GM18867 (cell line): ENCODE measurements around the gene ASTN2.

Experiments
- ATAC-seq: cut with Tn5 transposase; IDR thresholded peaks from one replicate; pipeline ENCODE4 v1.9.1; 2021; ENCODE audit warnings: mild to moderate bottlenecking, moderate library complexity; ENCODE audit not compliant: unreplicated experiment

ASTN2 gene

DNA sequence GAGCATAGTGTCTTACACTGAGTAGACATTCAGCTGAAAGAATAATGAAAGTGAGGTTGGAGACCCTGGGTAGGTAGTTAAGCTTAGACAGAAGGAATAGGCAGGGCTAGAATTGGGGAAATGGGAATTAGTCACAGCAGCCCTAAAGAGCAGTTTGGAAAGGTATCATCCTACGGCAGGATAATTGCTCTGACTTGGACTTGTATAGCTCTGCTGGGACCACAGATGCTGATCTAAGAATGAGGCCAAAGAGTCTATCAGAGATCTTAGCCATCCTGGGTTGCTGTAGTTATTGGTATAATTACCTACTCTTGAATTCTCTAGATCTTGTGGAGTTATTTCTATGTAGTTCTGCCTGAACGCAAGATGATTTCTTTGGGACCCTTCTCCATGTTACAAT, 288.0 kb downstream of the ASTN2 start:
- ATAC-seq: no peak

GRCh38 chr9:117125531-117125930, 289.3 kb downstream of the ASTN2 start:
- no peak for ATAC-seq

DNA sequence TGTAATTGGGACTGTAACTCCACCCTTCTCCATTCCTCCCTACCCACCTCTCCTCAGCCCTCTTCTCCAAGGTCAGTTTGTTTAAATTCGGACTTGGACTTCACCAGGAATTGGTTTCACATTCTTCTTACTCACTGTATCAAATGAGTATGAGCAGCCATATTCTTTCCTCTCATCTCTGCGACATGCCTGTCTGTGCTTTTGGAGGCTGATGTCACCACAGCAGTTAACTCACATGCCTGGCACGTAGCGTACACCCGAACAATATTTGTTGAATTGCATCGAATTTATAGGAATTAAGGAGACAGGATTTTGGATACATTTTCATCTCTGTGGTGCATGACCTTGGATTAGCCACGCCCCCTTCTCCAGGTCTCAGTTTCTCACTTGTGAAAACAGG, 291.1 kb downstream of the ASTN2 start:
- ATAC-seq: no peak

- ATAC-seq: no peak
Observed at GRCh38 chr9:117122953-117123352, 291.9 kb downstream of the ASTN2 start.

- ATAC-seq: no peak
Observed at GRCh38 chr9:117122102-117122501, 292.8 kb downstream of the ASTN2 start.

- no peak for ATAC-seq
Observed at GRCh38 chr9:117121316-117121715, 293.5 kb downstream of the ASTN2 start.

DNA sequence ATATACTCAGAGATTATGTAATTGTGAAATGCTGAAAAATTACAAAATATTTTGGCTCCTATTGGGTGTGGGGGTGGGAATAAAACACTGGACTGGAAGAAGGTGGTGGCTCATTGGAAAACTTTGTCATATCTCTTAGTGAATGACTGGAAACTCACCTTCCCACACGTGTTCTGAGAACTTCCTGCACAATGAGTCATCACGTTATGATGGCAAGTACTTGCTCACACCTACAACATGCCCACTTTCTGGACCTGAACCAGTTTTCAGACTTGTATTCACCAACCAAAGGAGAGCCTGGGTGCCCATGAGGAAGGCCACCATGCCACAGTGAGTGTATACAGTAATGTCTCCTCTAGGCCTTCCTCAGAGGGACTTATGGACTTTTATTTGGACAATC, 294.8 kb downstream of the ASTN2 start:
- no peak for ATAC-seq

- peak; percentile 89 for ATAC-seq
Observed at GRCh38 chr9:117116084-117116483, 298.8 kb downstream of the ASTN2 start.

GRCh38 chr9:117114768-117115167, 300.1 kb downstream of the ASTN2 start:
- ATAC-seq: no peak

GRCh38 chr9:117104716-117105495, 310.0 kb downstream of the ASTN2 start:
- ATAC-seq: no peak

DNA sequence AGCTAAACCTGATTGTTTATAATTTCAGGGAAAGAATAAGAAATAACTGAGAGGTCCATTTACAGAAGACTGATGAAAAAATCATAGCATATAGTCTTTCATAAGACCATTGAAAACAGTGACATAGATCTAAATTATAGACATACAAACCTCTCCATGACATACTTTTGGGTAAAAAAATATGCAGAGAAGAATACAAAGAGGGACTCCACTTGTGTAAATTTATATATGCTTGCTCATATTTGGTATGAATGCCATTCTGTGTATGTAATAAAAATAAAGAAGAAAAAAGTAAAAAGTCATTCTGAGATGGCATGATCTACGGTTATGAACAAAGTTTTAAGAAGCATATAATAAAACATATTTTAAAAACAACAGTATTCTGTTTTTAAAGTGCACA, 310.7 kb downstream of the ASTN2 start:
- no peak for ATAC-seq

- no peak for ATAC-seq
Observed at GRCh38 chr9:117103438-117104110, 311.3 kb downstream of the ASTN2 start.

- no peak for ATAC-seq
Observed at GRCh38 chr9:117101008-117101407, 313.8 kb downstream of the ASTN2 start.

DNA sequence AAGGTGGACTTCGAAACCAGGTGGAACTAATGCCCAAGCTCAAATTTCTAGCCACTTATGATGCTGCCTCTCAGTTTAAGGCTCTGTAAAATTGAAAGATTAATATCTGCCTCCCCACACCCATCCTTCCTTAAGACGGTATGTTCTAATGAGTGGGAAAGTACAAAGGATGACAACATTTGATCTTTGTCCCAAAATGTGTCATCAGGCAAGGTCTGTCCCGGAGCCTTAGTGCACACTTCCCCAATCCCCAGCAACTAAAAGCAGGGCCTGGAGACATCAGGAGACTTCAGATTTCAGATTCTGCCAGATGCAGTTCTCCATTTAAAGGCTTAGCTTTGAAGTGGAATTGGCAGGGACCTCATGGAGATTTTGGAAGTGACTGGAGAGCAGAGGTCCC, 316.5 kb downstream of the ASTN2 start:
- no peak for ATAC-seq

- ATAC-seq: no peak
Observed at GRCh38 chr9:117097761-117098160, 317.1 kb downstream of the ASTN2 start.

DNA sequence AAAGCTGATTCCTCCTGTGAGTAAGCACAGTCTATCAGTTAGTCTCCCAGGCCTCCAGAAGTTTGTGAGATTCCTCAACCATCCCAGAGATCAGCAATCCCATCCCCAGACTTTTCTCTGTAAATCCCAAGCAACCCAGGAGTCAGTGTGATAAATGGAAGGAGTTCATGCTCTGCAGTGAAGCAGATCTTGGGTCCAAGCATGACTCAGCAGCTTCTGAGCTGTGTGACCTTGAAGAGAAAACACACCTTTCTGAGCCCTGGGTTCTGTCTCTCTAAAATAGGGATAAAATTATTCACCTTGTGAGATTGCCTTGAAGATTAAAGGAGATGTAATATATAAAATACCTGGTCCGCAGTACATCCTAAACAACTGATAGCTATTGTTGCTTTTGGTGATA, 318.7 kb downstream of the ASTN2 start:
- ATAC-seq: no peak

DNA sequence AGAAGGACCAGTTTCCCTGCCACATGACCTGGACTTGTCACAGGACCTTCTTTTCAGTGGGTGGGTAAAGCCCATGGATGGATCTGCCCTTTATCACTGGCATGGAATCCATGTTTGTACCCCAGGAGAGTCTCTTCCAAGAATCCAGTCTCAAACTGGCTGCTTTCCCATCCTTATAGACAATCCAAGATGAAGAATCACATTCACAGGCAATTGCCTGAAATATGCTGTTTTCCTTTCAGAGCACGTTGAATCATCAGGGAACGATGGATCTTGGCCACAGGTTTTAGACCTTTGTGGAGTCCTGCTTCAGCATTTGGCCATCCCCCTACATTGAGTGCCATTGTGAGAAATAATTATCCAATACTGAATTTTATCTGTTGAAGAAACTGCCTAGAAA, 319.8 kb downstream of the ASTN2 start:
- no peak for ATAC-seq

DNA sequence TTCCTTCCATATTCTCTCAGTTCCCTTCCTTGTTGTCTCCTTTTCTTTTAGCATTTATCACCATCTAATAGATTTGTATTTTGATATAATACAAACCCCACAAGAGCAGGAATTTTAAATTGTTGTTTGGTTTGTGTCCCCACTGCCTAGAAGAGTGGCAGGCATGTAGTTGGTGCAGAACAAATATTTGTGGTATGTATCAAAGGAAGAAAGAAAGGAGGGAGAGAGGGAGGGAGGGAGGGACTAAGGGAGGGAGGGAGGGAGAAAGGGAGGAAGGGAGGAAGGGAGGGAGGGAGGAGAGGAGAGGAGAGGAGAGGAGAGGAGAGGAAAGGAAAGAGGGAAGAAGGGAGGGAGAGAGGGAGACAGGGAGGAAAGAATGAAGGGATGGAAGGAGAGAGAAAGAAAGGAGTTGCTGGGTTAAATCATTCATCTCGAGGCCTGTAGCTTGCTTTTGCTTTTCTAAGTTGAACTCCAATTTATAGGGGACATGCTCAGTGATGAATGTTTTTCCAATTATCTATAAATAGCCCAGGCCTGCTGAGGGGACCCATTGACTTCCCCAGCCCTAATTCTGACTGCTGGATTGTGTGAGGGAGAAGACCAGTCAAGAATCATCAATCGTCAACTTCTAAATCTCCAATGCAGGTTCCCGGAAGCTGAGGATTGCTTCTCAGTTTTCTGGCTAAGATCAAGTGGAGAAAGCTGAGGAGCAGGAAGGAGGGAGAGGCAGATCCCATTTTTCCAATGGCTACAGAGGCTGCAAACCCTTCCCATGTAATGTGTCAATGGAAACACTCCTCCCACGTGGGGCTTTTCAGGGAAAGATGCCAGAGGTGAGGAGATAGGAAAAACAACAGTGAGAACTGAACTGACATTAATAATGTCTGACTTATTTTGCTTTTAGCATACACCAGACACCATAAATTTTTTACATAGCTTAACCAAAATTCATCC, 320.7 kb downstream of the ASTN2 start:
- ATAC-seq: no peak

GRCh38 chr9:117092582-117092981, 322.3 kb downstream of the ASTN2 start:
- no peak for ATAC-seq

DNA sequence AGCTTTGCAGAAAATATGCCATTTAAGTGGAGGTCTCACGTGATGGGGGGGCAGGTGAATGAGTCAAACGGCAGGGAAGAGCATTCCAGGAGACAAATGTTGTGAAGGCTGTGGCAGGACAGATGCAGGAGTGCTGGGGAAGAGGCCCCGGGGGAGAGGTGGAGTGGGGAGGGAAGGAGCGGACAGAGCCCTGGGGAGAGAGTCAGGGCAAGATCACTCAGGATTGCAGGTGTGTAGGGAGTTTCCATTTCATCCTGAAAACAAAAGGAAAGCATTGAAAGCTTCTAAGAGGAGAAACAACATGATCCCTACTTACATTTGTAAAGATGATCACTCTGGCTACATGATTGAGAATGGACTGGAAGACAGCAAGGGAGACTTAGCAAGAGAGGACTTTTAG, 323.3 kb downstream of the ASTN2 start:
- no peak for ATAC-seq

GRCh38 chr9:117088786-117089185, 326.1 kb downstream of the ASTN2 start:
- no peak for ATAC-seq
